ENCODE data around the gene KPNA5.
A peak's percentile ranks its signal among the peaks of the same experiment; 100 is the strongest.
"Not testable (repeated sequence)": the region's sequence is repeated elsewhere in the genome, so short reads cannot be mapped to it uniquely, and the experiment has no call there.

KPNA5 gene

GRCh38 chr6:116680880-116681672, at the start of gene KPNA5:
Gene KPNA5, plus strand, starts transcription at chr6:116681211. Its CDS starts 124 bp downstream, at chr6:116681335.
- DNase-seq (ENCODE audit: low spot score), result peak; percentile 97

- DNase-seq (ENCODE audit: low spot score), result no peak
Observed at GRCh38 chr6:116631379-116631990, 49.5 kb upstream of the KPNA5 start.

GRCh38 chr6:116633685-116634084, 47.3 kb upstream of the KPNA5 start:
- DNase-seq (ENCODE audit: low spot score), result no peak

GRCh38 chr6:116648156-116648555, 32.9 kb upstream of the KPNA5 start:
- no peak for DNase-seq (ENCODE audit: low spot score)

- no peak for DNase-seq (ENCODE audit: low spot score)
Observed at GRCh38 chr6:116649129-116649528, 31.9 kb upstream of the KPNA5 start.

- DNase-seq (ENCODE audit: low spot score), result no peak
Observed at GRCh38 chr6:116651916-116652315, 29.1 kb upstream of the KPNA5 start.

- no peak for DNase-seq (ENCODE audit: low spot score)
Observed at GRCh38 chr6:116661594-116661993, 19.4 kb upstream of the KPNA5 start.

GRCh38 chr6:116662202-116662601, 18.8 kb upstream of the KPNA5 start:
- no peak for DNase-seq (ENCODE audit: low spot score)

- no peak for DNase-seq (ENCODE audit: low spot score)
Observed at GRCh38 chr6:116663308-116663707, 17.7 kb upstream of the KPNA5 start.

GRCh38 chr6:116664169-116664568, 16.8 kb upstream of the KPNA5 start:
- not testable (repeated sequence) for DNase-seq (ENCODE audit: low spot score)

GRCh38 chr6:116665464-116665863, 15.5 kb upstream of the KPNA5 start:
- no peak for DNase-seq (ENCODE audit: low spot score)

GRCh38 chr6:116666869-116667268, 14.1 kb upstream of the KPNA5 start:
- no peak for DNase-seq (ENCODE audit: low spot score)

GRCh38 chr6:116667623-116668022, 13.4 kb upstream of the KPNA5 start:
- no peak for DNase-seq (ENCODE audit: low spot score)

- no peak for DNase-seq (ENCODE audit: low spot score)
Observed at GRCh38 chr6:116672306-116672705, 8.7 kb upstream of the KPNA5 start.

- DNase-seq (ENCODE audit: low spot score), result no peak
Observed at GRCh38 chr6:116676021-116676420, 5.0 kb upstream of the KPNA5 start.

- DNase-seq (ENCODE audit: low spot score), result peak; percentile 57
Observed at GRCh38 chr6:116682334-116682712, 1.3 kb downstream of the KPNA5 start.

GRCh38 chr6:116685437-116685993, 4.5 kb downstream of the KPNA5 start:
- no peak for DNase-seq (ENCODE audit: low spot score)

- not testable (repeated sequence) for DNase-seq (ENCODE audit: low spot score)
Observed at GRCh38 chr6:116686475-116687101, 5.6 kb downstream of the KPNA5 start.

GRCh38 chr6:116691154-116691553, 10.1 kb downstream of the KPNA5 start:
- DNase-seq (ENCODE audit: low spot score), result no peak

GRCh38 chr6:116692873-116693272, 11.9 kb downstream of the KPNA5 start:
- not testable (repeated sequence) for DNase-seq (ENCODE audit: low spot score)

- DNase-seq (ENCODE audit: low spot score), result not testable (repeated sequence)
Observed at GRCh38 chr6:116693275-116693674, 12.3 kb downstream of the KPNA5 start.

GRCh38 chr6:116695401-116695800, 14.4 kb downstream of the KPNA5 start:
- DNase-seq (ENCODE audit: low spot score), result no peak

GRCh38 chr6:116697480-116697879, 16.5 kb downstream of the KPNA5 start:
- no peak for DNase-seq (ENCODE audit: low spot score)
